Measurements from ENCODE around the gene LEFTY2.

Gene LEFTY2

DNA sequence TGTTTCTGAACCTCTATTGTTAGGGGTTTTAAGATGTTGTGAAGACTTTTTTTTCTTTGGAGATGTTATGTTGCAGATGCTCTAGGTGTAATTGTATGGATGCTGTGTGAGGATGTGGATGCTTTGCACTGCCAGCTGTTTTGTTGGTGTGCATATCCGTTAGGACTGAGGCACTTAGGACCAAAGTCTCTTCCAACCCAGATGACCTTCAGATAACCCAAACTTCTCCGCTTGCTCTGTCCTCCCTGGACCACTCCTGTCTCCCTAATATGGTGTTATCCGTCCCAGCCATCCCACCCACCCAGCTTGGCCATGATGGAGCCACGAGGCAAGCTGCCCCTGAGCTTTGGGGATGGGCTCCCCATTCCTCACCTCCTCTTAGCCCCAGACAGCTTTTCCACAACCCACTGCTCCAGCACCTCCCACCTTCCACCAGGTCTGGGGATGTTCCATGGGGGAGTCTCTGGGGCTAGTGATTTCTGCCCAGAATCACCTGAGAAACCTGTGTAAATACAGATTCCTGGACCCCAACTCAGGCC lies 5.1 kb upstream of the LEFTY2 start:
- no peaks in the 10 kb centered on the region for H3K4me1 ChIP-seq (ENCODE audit: control insufficient read depth, insufficient read depth, low read length)
- ChIA-PET POLR2A (no interaction called here), CTCF (interaction anchor here (0.5 to 1.0 kb wide), 2 partner anchors 18 to 32 kb away, joined by 3 read pairs; no protein-coding TSS in a partner anchor)
- H3K4me3 ChIP-seq (ENCODE audit: low read depth, low read length): no peak overlapping the region
- no peak overlapping the region for H3K27ac ChIP-seq (ENCODE audit: extremely low read depth, low read depth, low read length)
- TF ChIP-seq, protein P1, sequence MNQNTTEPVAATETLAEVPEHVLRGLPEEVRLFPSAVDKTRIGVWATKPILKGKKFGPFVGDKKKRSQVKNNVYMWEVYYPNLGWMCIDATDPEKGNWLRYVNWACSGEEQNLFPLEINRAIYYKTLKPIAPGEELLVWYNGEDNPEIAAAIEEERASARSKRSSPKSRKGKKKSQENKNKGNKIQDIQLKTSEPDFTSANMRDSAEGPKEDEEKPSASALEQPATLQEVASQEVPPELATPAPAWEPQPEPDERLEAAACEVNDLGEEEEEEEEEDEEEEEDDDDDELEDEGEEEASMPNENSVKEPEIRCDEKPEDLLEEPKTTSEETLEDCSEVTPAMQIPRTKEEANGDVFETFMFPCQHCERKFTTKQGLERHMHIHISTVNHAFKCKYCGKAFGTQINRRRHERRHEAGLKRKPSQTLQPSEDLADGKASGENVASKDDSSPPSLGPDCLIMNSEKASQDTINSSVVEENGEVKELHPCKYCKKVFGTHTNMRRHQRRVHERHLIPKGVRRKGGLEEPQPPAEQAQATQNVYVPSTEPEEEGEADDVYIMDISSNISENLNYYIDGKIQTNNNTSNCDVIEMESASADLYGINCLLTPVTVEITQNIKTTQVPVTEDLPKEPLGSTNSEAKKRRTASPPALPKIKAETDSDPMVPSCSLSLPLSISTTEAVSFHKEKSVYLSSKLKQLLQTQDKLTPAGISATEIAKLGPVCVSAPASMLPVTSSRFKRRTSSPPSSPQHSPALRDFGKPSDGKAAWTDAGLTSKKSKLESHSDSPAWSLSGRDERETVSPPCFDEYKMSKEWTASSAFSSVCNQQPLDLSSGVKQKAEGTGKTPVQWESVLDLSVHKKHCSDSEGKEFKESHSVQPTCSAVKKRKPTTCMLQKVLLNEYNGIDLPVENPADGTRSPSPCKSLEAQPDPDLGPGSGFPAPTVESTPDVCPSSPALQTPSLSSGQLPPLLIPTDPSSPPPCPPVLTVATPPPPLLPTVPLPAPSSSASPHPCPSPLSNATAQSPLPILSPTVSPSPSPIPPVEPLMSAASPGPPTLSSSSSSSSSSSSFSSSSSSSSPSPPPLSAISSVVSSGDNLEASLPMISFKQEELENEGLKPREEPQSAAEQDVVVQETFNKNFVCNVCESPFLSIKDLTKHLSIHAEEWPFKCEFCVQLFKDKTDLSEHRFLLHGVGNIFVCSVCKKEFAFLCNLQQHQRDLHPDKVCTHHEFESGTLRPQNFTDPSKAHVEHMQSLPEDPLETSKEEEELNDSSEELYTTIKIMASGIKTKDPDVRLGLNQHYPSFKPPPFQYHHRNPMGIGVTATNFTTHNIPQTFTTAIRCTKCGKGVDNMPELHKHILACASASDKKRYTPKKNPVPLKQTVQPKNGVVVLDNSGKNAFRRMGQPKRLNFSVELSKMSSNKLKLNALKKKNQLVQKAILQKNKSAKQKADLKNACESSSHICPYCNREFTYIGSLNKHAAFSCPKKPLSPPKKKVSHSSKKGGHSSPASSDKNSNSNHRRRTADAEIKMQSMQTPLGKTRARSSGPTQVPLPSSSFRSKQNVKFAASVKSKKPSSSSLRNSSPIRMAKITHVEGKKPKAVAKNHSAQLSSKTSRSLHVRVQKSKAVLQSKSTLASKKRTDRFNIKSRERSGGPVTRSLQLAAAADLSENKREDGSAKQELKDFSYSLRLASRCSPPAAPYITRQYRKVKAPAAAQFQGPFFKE (tag by site-specific recombination; IDR thresholded peaks at IDR 0.05; ENCODE audit: borderline replicate concordance): no peak
- TF ChIP-seq ZNF600 (tag by site-specific recombination; IDR thresholded peaks at IDR 0.05) (0 out of 2 replicates have a peak, but pooled peaks have one; percentile 20), SCRT1 (tag by site-specific recombination; IDR thresholded peaks at IDR 0.05; ENCODE audit: borderline replicate concordance) (no peak), ZNF354C (tag by site-specific recombination; IDR thresholded peaks at IDR 0.05; ENCODE audit: borderline replicate concordance, low read depth) (no peak), KLF7 (tag by site-specific recombination; IDR thresholded peaks at IDR 0.05; ENCODE audit: borderline replicate concordance) (no peak), ZNF549 (tag by site-specific recombination; IDR thresholded peaks at IDR 0.05) (no peak), TCF7L2 (IDR thresholded peaks at IDR 0.05; ENCODE audit: borderline replicate concordance, low read depth, low read length) (no peak), ZBTB20 (tag by site-specific recombination; IDR thresholded peaks at IDR 0.05) (peak; percentile 53)
- TF ChIP-seq, protein P2, sequence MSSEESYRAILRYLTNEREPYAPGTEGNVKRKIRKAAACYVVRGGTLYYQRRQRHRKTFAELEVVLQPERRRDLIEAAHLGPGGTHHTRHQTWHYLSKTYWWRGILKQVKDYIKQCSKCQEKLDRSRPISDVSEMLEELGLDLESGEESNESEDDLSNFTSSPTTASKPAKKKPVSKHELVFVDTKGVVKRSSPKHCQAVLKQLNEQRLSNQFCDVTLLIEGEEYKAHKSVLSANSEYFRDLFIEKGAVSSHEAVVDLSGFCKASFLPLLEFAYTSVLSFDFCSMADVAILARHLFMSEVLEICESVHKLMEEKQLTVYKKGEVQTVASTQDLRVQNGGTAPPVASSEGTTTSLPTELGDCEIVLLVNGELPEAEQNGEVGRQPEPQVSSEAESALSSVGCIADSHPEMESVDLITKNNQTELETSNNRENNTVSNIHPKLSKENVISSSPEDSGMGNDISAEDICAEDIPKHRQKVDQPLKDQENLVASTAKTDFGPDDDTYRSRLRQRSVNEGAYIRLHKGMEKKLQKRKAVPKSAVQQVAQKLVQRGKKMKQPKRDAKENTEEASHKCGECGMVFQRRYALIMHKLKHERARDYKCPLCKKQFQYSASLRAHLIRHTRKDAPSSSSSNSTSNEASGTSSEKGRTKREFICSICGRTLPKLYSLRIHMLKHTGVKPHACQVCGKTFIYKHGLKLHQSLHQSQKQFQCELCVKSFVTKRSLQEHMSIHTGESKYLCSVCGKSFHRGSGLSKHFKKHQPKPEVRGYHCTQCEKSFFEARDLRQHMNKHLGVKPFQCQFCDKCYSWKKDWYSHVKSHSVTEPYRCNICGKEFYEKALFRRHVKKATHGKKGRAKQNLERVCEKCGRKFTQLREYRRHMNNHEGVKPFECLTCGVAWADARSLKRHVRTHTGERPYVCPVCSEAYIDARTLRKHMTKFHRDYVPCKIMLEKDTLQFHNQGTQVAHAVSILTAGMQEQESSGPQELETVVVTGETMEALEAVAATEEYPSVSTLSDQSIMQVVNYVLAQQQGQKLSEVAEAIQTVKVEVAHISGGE (tag by site-specific recombination; conservative IDR thresholded peaks at IDR 0.05; ENCODE audit: low read depth): no peak
- TF ChIP-seq, protein P3, sequence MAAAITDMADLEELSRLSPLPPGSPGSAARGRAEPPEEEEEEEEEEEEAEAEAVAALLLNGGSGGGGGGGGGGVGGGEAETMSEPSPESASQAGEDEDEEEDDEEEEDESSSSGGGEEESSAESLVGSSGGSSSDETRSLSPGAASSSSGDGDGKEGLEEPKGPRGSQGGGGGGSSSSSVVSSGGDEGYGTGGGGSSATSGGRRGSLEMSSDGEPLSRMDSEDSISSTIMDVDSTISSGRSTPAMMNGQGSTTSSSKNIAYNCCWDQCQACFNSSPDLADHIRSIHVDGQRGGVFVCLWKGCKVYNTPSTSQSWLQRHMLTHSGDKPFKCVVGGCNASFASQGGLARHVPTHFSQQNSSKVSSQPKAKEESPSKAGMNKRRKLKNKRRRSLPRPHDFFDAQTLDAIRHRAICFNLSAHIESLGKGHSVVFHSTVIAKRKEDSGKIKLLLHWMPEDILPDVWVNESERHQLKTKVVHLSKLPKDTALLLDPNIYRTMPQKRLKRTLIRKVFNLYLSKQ (tag by site-specific recombination; IDR thresholded peaks at IDR 0.05; ENCODE audit: borderline replicate concordance): no peak
- TF ChIP-seq, protein P4, sequence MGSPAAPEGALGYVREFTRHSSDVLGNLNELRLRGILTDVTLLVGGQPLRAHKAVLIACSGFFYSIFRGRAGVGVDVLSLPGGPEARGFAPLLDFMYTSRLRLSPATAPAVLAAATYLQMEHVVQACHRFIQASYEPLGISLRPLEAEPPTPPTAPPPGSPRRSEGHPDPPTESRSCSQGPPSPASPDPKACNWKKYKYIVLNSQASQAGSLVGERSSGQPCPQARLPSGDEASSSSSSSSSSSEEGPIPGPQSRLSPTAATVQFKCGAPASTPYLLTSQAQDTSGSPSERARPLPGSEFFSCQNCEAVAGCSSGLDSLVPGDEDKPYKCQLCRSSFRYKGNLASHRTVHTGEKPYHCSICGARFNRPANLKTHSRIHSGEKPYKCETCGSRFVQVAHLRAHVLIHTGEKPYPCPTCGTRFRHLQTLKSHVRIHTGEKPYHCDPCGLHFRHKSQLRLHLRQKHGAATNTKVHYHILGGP (tag by site-specific recombination; IDR thresholded peaks at IDR 0.05): no peak
- no peaks in the 10 kb centered on the region for H3K9me3 ChIP-seq (ENCODE audit: control insufficient read depth, insufficient read depth, low read depth, low read length)
- no peaks in the 10 kb centered on the region for H3K36me3 ChIP-seq (ENCODE audit: control insufficient read depth in 2 of 2, insufficient read depth in 1 of 2, low read length in 2 of 2)

All from HEK293 (cell line).